K562 (cell line): ENCODE data around the gene GIGYF2. TPM values are rescaled to one million over a fixed set of nuclear protein-coding genes. Genes with fewer than 3 reads are reported as not detected.

Source experiments
- ATAC-seq: fragments of 200-7000 bp; cut with Tn5 transposase; 3 replicates; pipeline ENCODE4 v1.9.1; 2020; ENCODE audit warnings: moderate library complexity
- BruUV-seq: library from RNA; stranded (reverse); fragments of 400-500 nt; replicated peaks from 2 replicates; lab custom pipeline; 2021; lab: Mats Ljungman, UMichigan
- CTCF ChIA-PET: fragments of 300-600 bp; formaldehyde crosslinking; extraction: SDS; loops from one replicate; lab custom pipeline; 2021; ENCODE audit warnings: low intra/inter-chr PET ratio; lab: Yijun Ruan, JAX
- POLR2A ChIA-PET: fragments of 300-600, 350-650 bp; sonication (Branson Sonifier 250); formaldehyde crosslinking; extraction: SDS; loops from one replicate; lab custom pipeline; 2021; ENCODE audit warnings: antibody characterized with exemption, inconsistent platforms; lab: Yijun Ruan, JAX
- DNase-seq, 4 experiments: peaks; one replicate each; pipeline versions ENCODE4 v3.0.0 to v3.0.0-alpha.2; 2011 to 2018; ENCODE audit warnings: low spot score in 3 of 4, mixed read lengths in 3 of 4; ENCODE audit errors: extremely low read depth in 1 of 4
- FAIRE-seq: peaks from 2 replicates; lab custom pipeline; 2011; peaks lifted over from hg19 to GRCh38; lab: Jason Lieb, UNC
- H2AFZ ChIP-seq: 2 replicates; pipeline ENCODE4 v1.6.0; 2011; ENCODE audit warnings: low read depth, low read length, control low read depth, inconsistent platforms
- H3K27ac ChIP-seq: fragments of 200-600 bp; 3 replicates; pipeline ENCODE4 v1.8.0; 2011; ENCODE audit warnings: low read depth, mild to moderate bottlenecking, control low read depth, inconsistent platforms, low read length, moderate library complexity, mixed read lengths; ENCODE audit errors: extremely low read depth
- H3K27me3 ChIP-seq, 2 experiments: fragments of 300-600 bp in 1 of 2; 2 replicates in 1 of 2; 3 replicates in 1 of 2; pipeline versions ENCODE4 v1.6.0 to v1.8.0; 2011; ENCODE audit warnings: inconsistent platforms in 2 of 2, low read length in 2 of 2, mild to moderate bottlenecking in 1 of 2, mixed read lengths in 1 of 2, moderate library complexity in 1 of 2; ENCODE audit not compliant: control insufficient read depth in 2 of 2, insufficient read depth in 2 of 2
- H3K36me3 ChIP-seq: fragments of 300-600 bp; 3 replicates; pipeline ENCODE4 v1.8.0; 2011; ENCODE audit warnings: mild to moderate bottlenecking, low read length, inconsistent platforms; ENCODE audit not compliant: control insufficient read depth, insufficient read depth
- H3K4me1 ChIP-seq, 2 experiments: fragments of 200-600 bp in 1 of 2; replicated peaks in 1 of 2; 2 replicates in 1 of 2; 3 replicates in 1 of 2; pipeline versions ENCODE4 v1.5.1 to v1.8.0; 2011; ENCODE audit warnings: inconsistent platforms in 2 of 2, low read length in 2 of 2, mild to moderate bottlenecking in 1 of 2, mixed read lengths in 1 of 2, moderate library complexity in 1 of 2; ENCODE audit not compliant: control insufficient read depth in 2 of 2, insufficient read depth in 2 of 2
- H3K4me2 ChIP-seq: 2 replicates; pipeline ENCODE4 v1.6.1; 2011; ENCODE audit warnings: low read length, control low read depth, inconsistent platforms, mixed read lengths; ENCODE audit not compliant: insufficient read depth
- H3K4me3 ChIP-seq: fragments of 200-600 bp; sonication (generic), shearing (Covaris generic); 2 replicates; pipeline ENCODE4 v1.5.1; 2016; ENCODE audit warnings: control low read depth, inconsistent platforms
- H3K79me2 ChIP-seq: fragments of 200-600 bp; 3 replicates; pipeline ENCODE4 v1.8.0; 2011; ENCODE audit warnings: low read length, inconsistent platforms; ENCODE audit not compliant: control insufficient read depth, insufficient read depth
- H3K9ac ChIP-seq, 2 experiments: 2 replicates each; pipeline versions ENCODE4 v1.6.0 to v1.6.1; 2011; ENCODE audit warnings: low read depth in 2 of 2, low read length in 2 of 2, control low read depth in 1 of 2, inconsistent platforms in 1 of 2, mild to moderate bottlenecking in 1 of 2, mixed read lengths in 1 of 2; ENCODE audit not compliant: insufficient read depth in 1 of 2
- H3K9me1 ChIP-seq: one replicate; pipeline ENCODE4 v1.6.0; 2011; ENCODE audit warnings: inconsistent platforms, mild to moderate bottlenecking, low read length, moderate library complexity; ENCODE audit not compliant: control insufficient read depth, insufficient read depth
- H3K9me3 ChIP-seq: replicated peaks from 2 replicates; pipeline ENCODE4 v1.5.1; 2011; ENCODE audit warnings: low read depth, low read length, inconsistent platforms; ENCODE audit not compliant: control insufficient read depth, insufficient read depth
- H4K20me1 ChIP-seq: replicated peaks from 2 replicates; pipeline ENCODE4 v1.6.1; 2011; ENCODE audit warnings: low read length, inconsistent platforms, mixed read lengths; ENCODE audit not compliant: control insufficient read depth, insufficient read depth
- CCNT2 ChIP-seq: IDR thresholded peaks from 2 replicates; pipeline ENCODE4 v1.6.1; 2011; ENCODE audit warnings: borderline replicate concordance, low read depth, mild to moderate bottlenecking, moderate library complexity, mixed read lengths, low read length; ENCODE audit not compliant: insufficient read length; ENCODE audit errors: extremely low read depth
- CTCFL ChIP-seq: IDR thresholded peaks from 2 replicates; pipeline ENCODE4 v1.6.1; 2011; ENCODE audit warnings: borderline replicate concordance, low read depth, mild to moderate bottlenecking, moderate library complexity, low read length; ENCODE audit not compliant: insufficient read depth, poor library complexity, severe bottlenecking
- GTF2F1 ChIP-seq: IDR thresholded peaks from 2 replicates; pipeline ENCODE4 v1.6.1; 2011; ENCODE audit warnings: low read depth, low read length, improper control_type of control experiment
- JUND ChIP-seq, 2 experiments: IDR thresholded peaks; 2 replicates in 1 of 2; 3 replicates in 1 of 2; pipeline ENCODE4 v1.6.1; 2011; ENCODE audit warnings: borderline replicate concordance in 2 of 2, low read depth in 2 of 2, low read length in 2 of 2, improper control_type of control experiment in 1 of 2, missing biosample characterization in 1 of 2, missing genetic modification characterization in 1 of 2, missing genetic modification reagents in 1 of 2
- MLX ChIP-seq, 2 experiments: fragments of 450-650 bp in 1 of 2; sonication (generic) in 1 of 2; formaldehyde crosslinking; conservative IDR thresholded peaks; 2 replicates each; pipeline versions ENCODE4 v1.4.0 to v1.8.1; 2020 to 2022; ENCODE audit warnings: mild to moderate bottlenecking in 1 of 2, missing genetic modification reagents in 1 of 2
- PHB2 ChIP-seq: fragments of 450-650 bp; IDR thresholded peaks from 2 replicates; pipeline ENCODE4 v1.6.1; 2017; ENCODE audit warnings: low read depth
- ZNF324 ChIP-seq: fragments of 250-450 bp; sonication (Bioruptor Pico); IDR thresholded peaks from 2 replicates; pipeline ENCODE4 v1.4.0; 2020; ENCODE audit warnings: mild to moderate bottlenecking
- ZNF395 ChIP-seq: fragments of 200-800 bp; sonication (Bioruptor generic); IDR thresholded peaks from 2 replicates; pipeline ENCODE4 v1.6.1; 2017; ENCODE audit warnings: missing genetic modification characterization, missing compliant biosample characterization
- ZNF707 ChIP-seq: fragments of 250-450 bp; sonication (Bioruptor Pico); conservative IDR thresholded peaks from 2 replicates; pipeline ENCODE4 v1.8.0; 2022; ENCODE audit warnings: inconsistent platforms, mild to moderate bottlenecking, moderate library complexity
- ZNF766 ChIP-seq: fragments of 200-800 bp; sonication (Bioruptor generic); conservative IDR thresholded peaks from 2 replicates; pipeline ENCODE4 v1.6.1; 2016; ENCODE audit warnings: missing genetic modification characterization, missing compliant biosample characterization
- WGBS: fragments of 100-300 bp; shearing (Covaris generic); methylation state at CpG from one replicate; pipeline ENCODE4 v1.1.6; 2016; ENCODE audit warnings: low coverage, mixed read lengths; ENCODE audit not compliant: insufficient coverage; ENCODE audit errors: missing lambda C conversion rate; 5-methylcytosine and 5-hydroxymethylcytosine counted together
- in situ Hi-C: fragments of 300-500 bp; cut with MboI; formaldehyde crosslinking; loops from 4 replicates; pipeline ENCODE4 v1.15.0; 2018; ENCODE audit warnings: inconsistent platforms, mixed read lengths
- intact Hi-C: fragments of 100-400 bp; cut with micrococcal nuclease; formaldehyde crosslinking; loops from 2 replicates; pipeline ENCODE4 v1.14.2; 2022
- polyA plus RNA-seq, 8 experiments: library from polyadenylated mRNA; depleted of rRNA in 4 of 8; stranded (reverse) in 5 of 8; unstranded in 3 of 8; fragments of >200 nt; fragmentation: Nextera tagmentation in 2 of 8; fragmentation: Illumina TruSeq in 1 of 8; extraction: Ambion mirVana in 2 of 8; extraction: Trizol in 1 of 8; gene quantifications; 2 replicates each; pipeline versions ENCODE4 v1.2.1 to v1.2.3, GENCODE V29; 2011 to 2014; ENCODE audit warnings: inconsistent platforms in 1 of 8, missing spikeins in 1 of 8
- total RNA-seq, 7 experiments: library from RNA; depleted of rRNA in 6 of 7; stranded (reverse); fragments of >200 nt in 6 of 7; fragmentation: Illumina TruSeq in 2 of 7; extraction: Trizol in 2 of 7; gene quantifications; 2 replicates each; pipeline versions ENCODE4 v1.2.1 to v1.2.3, GENCODE V29; 2011 to 2021; ENCODE audit warnings: low replicate concordance in 1 of 7
- TF ChIP-seq, protein P1 (sequence below): fragments of 250-450 bp; sonication (Bioruptor Pico); IDR thresholded peaks from 2 replicates; pipeline ENCODE4 v1.9.0; 2021; ENCODE audit warnings: mild to moderate bottlenecking, inconsistent platforms

GIGYF2 gene
- total and polyA plus RNA-seq, 9 of the 15 experiments (the other 6 are each of a cell fraction or from before 2014, with no cell fraction given), result 12.7 to 52.7 (median 34.9) TPM

DNA sequence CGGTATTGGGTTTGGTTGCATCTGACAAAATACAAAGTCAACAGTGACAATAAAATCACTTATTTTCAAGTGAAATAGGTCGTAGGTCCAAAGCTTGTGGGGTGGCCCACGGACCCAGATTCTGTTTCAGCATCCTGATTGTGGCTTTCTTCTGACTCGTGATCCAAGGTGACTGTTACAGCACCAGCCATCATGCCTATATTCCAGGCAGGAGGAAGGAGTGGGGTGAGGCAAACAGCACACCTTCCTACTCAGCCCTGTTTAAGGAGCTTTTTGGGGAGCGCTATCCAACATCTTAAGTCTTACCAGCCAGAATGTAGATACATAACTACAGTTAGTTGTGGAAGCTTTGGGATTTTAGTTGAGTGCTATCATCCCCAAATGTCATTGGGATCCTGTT lies 164.2 kb downstream of the GIGYF2 start (continued):
- TF ChIP-seq ZNF395, result no peak

- Histone ChIP-seq H3K4me1 (no peaks in the 10 kb centered on the region), H4K20me1 (no peaks in the 10 kb centered on the region), H3K27ac (no peak overlapping the region), H3K4me3 (no peak overlapping the region), H3K36me3 (peaks cover 9% of the 10 kb centered on the region; the same call in 2 of the 3 replicates), H3K79me2 (no peaks in the 10 kb centered on the region), H3K9me1 (no peaks in the 10 kb centered on the region), H3K4me2 (no peak overlapping the region), H3K9ac (no peak overlapping the region), H3K9me3 (no peaks in the 10 kb centered on the region), H2AFZ (no peak overlapping the region), H3K27me3 (no peaks in the 10 kb centered on the region)
- CTCF ChIA-PET, result no interaction called here
- no TSS peak for BruUV-seq
- in situ Hi-C loops (no loop called here), intact Hi-C loops (no loop called here)
- FAIRE-seq (no peak), ATAC-seq (no peak), DNase-seq (no peak)
- POLR2A ChIA-PET, result no interaction called here
- TF ChIP-seq CTCFL (no peak), JUND (IDR thresholded peaks at IDR 0.05; ENCODE audit: borderline replicate concordance, low read depth, low read length) (no peak), JUND (tag; IDR thresholded peaks at IDR 0.05; ENCODE audit: borderline replicate concordance, low read depth, low read length) (no peak), PHB2 (no peak), GTF2F1 (no peak), ZNF766 (CRISPR knock-in tag) (no peak), ZNF707 (no peak), ZNF324 (CRISPR knock-in tag) (no peak), CCNT2 (no peak), MLX (CRISPR knock-in tag; conservative IDR thresholded peaks at IDR 0.05) (no peak)
- TF ChIP-seq, protein P1, sequence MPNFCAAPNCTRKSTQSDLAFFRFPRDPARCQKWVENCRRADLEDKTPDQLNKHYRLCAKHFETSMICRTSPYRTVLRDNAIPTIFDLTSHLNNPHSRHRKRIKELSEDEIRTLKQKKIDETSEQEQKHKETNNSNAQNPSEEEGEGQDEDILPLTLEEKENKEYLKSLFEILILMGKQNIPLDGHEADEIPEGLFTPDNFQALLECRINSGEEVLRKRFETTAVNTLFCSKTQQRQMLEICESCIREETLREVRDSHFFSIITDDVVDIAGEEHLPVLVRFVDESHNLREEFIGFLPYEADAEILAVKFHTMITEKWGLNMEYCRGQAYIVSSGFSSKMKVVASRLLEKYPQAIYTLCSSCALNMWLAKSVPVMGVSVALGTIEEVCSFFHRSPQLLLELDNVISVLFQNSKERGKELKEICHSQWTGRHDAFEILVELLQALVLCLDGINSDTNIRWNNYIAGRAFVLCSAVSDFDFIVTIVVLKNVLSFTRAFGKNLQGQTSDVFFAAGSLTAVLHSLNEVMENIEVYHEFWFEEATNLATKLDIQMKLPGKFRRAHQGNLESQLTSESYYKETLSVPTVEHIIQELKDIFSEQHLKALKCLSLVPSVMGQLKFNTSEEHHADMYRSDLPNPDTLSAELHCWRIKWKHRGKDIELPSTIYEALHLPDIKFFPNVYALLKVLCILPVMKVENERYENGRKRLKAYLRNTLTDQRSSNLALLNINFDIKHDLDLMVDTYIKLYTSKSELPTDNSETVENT, result no peak
- 79% methylated on average over 2 of the region's 2 CpGs for WGBS
These were observed 166.9 kb downstream of the GIGYF2 start for GRCh38 chr2:232863996-232864395.
